Measurements from ENCODE around the gene FEM1B.

FEM1B gene

GRCh38 chr15:68290715-68291114 lies 13.2 kb downstream of the FEM1B start:
- Histone ChIP-seq H3K9me3 (ENCODE audit: control insufficient read depth, low read length) (no peaks in the 10 kb centered on the region), H3K27me3 (replicated peaks; ENCODE audit: control insufficient read depth, insufficient read depth, low read length) (no peaks in the 10 kb centered on the region), H3K36me3 (ENCODE audit: control insufficient read depth, insufficient read depth, low read length, severe bottlenecking) (peaks cover 32% of the 10 kb centered on the region), H3K4me1 (ENCODE audit: control insufficient read depth, insufficient read depth, low read length) (peaks cover 38% of the 10 kb centered on the region), H3K9ac (ENCODE audit: low read length) (no peak overlapping the region), H3K4me3 (ENCODE audit: low read length) (no peak overlapping the region)
- DNase-seq (ENCODE audit: low read depth) = no peak

GRCh38 chr15:68292157-68292781 lies 14.7 kb downstream of the FEM1B start:
- H3K36me3 ChIP-seq (ENCODE audit: control insufficient read depth, insufficient read depth, low read length, severe bottlenecking) = peaks cover 32% of the 10 kb centered on the region

GRCh38 chr15:68292967-68293366 lies 15.4 kb downstream of the FEM1B start:
- DNase-seq (ENCODE audit: low read depth) = no peak
- H3K27me3 ChIP-seq (replicated peaks; ENCODE audit: control insufficient read depth, insufficient read depth, low read length) = no peaks in the 10 kb centered on the region
- no peak overlapping the region for H3K4me3 ChIP-seq (ENCODE audit: low read length)
- no peak overlapping the region for H3K9ac ChIP-seq (ENCODE audit: low read length)
- no peaks in the 10 kb centered on the region for H3K9me3 ChIP-seq (ENCODE audit: control insufficient read depth, low read length)
- H3K4me1 ChIP-seq (ENCODE audit: control insufficient read depth, insufficient read depth, low read length) = peaks cover 36% of the 10 kb centered on the region
- H3K36me3 ChIP-seq (ENCODE audit: control insufficient read depth, insufficient read depth, low read length, severe bottlenecking) = peaks cover 32% of the 10 kb centered on the region

More at GRCh38 chr15:68292157-68292781, 14.7 kb downstream of the FEM1B start:
- no peaks in the 10 kb centered on the region for H3K9me3 ChIP-seq (ENCODE audit: control insufficient read depth, low read length)
- H3K9ac ChIP-seq (ENCODE audit: low read length) = no peak overlapping the region
- no peaks in the 10 kb centered on the region for H3K27me3 ChIP-seq (replicated peaks; ENCODE audit: control insufficient read depth, insufficient read depth, low read length)
- no peak for DNase-seq (ENCODE audit: low read depth)
- H3K4me1 ChIP-seq (ENCODE audit: control insufficient read depth, insufficient read depth, low read length) = peaks cover 30% of the 10 kb centered on the region
- H3K4me3 ChIP-seq (ENCODE audit: low read length) = no peak overlapping the region

DNA sequence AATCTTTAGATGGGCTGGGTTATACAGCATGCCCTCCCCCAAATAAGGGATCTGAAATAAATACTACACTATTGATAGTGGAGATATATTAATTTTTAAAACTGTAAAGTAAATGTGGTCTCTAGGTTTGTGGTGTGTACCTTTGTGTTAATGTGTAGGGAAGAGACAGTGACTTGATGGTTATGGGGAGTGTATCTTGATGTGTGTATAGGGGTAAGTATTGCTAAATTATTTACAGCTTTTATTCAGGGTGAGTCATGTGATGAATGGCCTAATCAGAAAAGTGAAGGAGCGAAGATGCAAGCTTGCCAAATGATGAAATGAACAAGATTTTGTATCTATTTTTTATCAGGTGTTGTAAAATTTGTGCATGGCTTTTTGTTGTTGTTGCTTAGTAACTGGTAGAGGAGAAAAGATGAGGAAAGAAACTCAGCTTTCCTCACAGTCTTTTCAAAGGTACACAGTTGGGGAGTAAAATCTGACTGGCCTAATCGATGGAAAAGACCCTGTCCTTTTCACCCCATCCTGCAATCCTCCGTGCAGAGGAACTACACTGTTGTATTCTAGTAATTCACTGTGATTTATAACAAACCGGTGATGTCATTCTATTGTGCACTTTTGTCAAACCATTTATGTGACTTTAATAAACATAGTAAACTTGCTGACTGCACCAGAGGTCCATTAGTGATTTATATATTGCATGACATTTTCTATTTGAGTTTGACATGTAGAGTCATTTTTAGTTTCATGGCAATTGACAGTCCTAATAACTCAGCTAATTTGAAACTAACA lies 17.7 kb downstream of the FEM1B start:
- DNase-seq (ENCODE audit: low read depth) = no peak
- Histone ChIP-seq H3K9ac (ENCODE audit: low read length) (no peak overlapping the region), H3K9me3 (ENCODE audit: control insufficient read depth, low read length) (no peaks in the 10 kb centered on the region), H3K4me3 (ENCODE audit: low read length) (no peak overlapping the region), H3K4me1 (ENCODE audit: control insufficient read depth, insufficient read depth, low read length) (peaks cover 45% of the 10 kb centered on the region), H3K36me3 (ENCODE audit: control insufficient read depth, insufficient read depth, low read length, severe bottlenecking) (peaks cover 23% of the 10 kb centered on the region), H3K27me3 (replicated peaks; ENCODE audit: control insufficient read depth, insufficient read depth, low read length) (no peaks in the 10 kb centered on the region)

DNA sequence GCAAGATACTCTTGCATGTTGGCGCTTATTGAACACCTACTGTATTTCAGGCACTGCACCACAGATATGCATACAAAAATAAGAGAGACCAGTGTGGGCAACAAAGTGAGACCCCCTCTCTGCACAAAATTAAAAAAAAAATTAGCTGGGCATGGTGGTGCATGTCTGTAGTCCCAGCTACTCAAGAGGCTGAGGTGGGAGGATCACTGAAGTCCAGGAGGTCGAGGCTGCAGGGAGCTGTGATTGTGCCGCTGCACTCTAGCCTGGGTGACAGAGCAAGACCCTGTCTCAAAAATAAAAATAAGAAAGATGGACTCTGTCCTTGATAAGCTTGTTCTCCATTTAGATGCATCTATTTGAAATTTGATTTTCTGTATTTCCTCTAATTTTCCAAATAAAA lies 20.8 kb downstream of the FEM1B start:
- peaks cover 46% of the 10 kb centered on the region for H3K4me1 ChIP-seq (ENCODE audit: control insufficient read depth, insufficient read depth, low read length)
- no peak for DNase-seq (ENCODE audit: low read depth)
- H3K9ac ChIP-seq (ENCODE audit: low read length) = peak overlapping the region; percentile 68
- peaks cover 7% of the 10 kb centered on the region for H3K36me3 ChIP-seq (ENCODE audit: control insufficient read depth, insufficient read depth, low read length, severe bottlenecking)
- H3K9me3 ChIP-seq (ENCODE audit: control insufficient read depth, low read length) = no peaks in the 10 kb centered on the region
- no peaks in the 10 kb centered on the region for H3K27me3 ChIP-seq (replicated peaks; ENCODE audit: control insufficient read depth, insufficient read depth, low read length)
- peak overlapping the region; percentile 72 for H3K4me3 ChIP-seq (ENCODE audit: low read length)

GRCh38 chr15:68298882-68299381 lies 21.4 kb downstream of the FEM1B start:
- Histone ChIP-seq H3K9me3 (ENCODE audit: control insufficient read depth, low read length) (no peaks in the 10 kb centered on the region), H3K4me3 (ENCODE audit: low read length) (peak overlapping the region; percentile 72), H3K27me3 (replicated peaks; ENCODE audit: control insufficient read depth, insufficient read depth, low read length) (no peaks in the 10 kb centered on the region), H3K36me3 (ENCODE audit: control insufficient read depth, insufficient read depth, low read length, severe bottlenecking) (peaks cover 5% of the 10 kb centered on the region), H3K4me1 (ENCODE audit: control insufficient read depth, insufficient read depth, low read length) (peaks cover 46% of the 10 kb centered on the region), H3K9ac (ENCODE audit: low read length) (peak overlapping the region; percentile 68)
- DNase-seq (ENCODE audit: low read depth) = peak; percentile 44

- H3K4me3 ChIP-seq (ENCODE audit: low read length) = peak overlapping the region; percentile 72
- H3K36me3 ChIP-seq (ENCODE audit: control insufficient read depth, insufficient read depth, low read length, severe bottlenecking) = peaks cover 5% of the 10 kb centered on the region
- no peak for DNase-seq (ENCODE audit: low read depth)
- H3K27me3 ChIP-seq (replicated peaks; ENCODE audit: control insufficient read depth, insufficient read depth, low read length) = no peaks in the 10 kb centered on the region
- H3K4me1 ChIP-seq (ENCODE audit: control insufficient read depth, insufficient read depth, low read length) = peaks cover 45% of the 10 kb centered on the region
- H3K9ac ChIP-seq (ENCODE audit: low read length) = peak overlapping the region; percentile 68
- no peaks in the 10 kb centered on the region for H3K9me3 ChIP-seq (ENCODE audit: control insufficient read depth, low read length)
These were observed 21.9 kb downstream of the FEM1B start for GRCh38 chr15:68299436-68299835.

- no peak overlapping the region for H3K4me3 ChIP-seq (ENCODE audit: low read length)
- no peak for DNase-seq (ENCODE audit: low read depth)
- H3K4me1 ChIP-seq (ENCODE audit: control insufficient read depth, insufficient read depth, low read length) = peaks cover 36% of the 10 kb centered on the region
- no peaks in the 10 kb centered on the region for H3K27me3 ChIP-seq (replicated peaks; ENCODE audit: control insufficient read depth, insufficient read depth, low read length)
- H3K9me3 ChIP-seq (ENCODE audit: control insufficient read depth, low read length) = no peaks in the 10 kb centered on the region
- H3K36me3 ChIP-seq (ENCODE audit: control insufficient read depth, insufficient read depth, low read length, severe bottlenecking) = peaks cover 5% of the 10 kb centered on the region
- no peak overlapping the region for H3K9ac ChIP-seq (ENCODE audit: low read length)
These were observed 22.8 kb downstream of the FEM1B start for GRCh38 chr15:68300115-68300940.

DNA sequence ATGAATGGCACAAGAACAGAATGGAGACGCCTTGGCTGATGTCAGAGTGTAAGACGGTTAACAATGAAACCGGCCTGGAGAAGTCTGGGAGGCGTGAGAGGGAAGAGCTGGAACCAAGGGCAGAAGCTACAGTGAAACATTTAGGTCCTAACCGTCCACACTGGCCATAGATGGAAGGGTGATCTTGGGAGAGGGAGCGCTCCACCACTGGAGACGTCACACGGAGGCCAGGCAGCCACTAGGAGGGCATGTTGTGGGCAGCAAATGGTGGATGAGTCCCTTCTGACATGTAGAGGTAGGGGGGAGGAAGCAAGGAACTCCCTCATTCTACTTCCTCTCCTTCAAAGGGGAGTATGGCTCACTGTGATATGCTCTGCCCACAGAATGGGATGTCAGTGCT lies 23.8 kb downstream of the FEM1B start:
- Histone ChIP-seq H3K4me3 (ENCODE audit: low read length) (no peak overlapping the region), H3K36me3 (ENCODE audit: control insufficient read depth, insufficient read depth, low read length, severe bottlenecking) (peaks cover 5% of the 10 kb centered on the region), H3K4me1 (ENCODE audit: control insufficient read depth, insufficient read depth, low read length) (peaks cover 29% of the 10 kb centered on the region), H3K9ac (ENCODE audit: low read length) (no peak overlapping the region), H3K9me3 (ENCODE audit: control insufficient read depth, low read length) (no peaks in the 10 kb centered on the region), H3K27me3 (replicated peaks; ENCODE audit: control insufficient read depth, insufficient read depth, low read length) (no peaks in the 10 kb centered on the region)
- no peak for DNase-seq (ENCODE audit: low read depth)

DNA sequence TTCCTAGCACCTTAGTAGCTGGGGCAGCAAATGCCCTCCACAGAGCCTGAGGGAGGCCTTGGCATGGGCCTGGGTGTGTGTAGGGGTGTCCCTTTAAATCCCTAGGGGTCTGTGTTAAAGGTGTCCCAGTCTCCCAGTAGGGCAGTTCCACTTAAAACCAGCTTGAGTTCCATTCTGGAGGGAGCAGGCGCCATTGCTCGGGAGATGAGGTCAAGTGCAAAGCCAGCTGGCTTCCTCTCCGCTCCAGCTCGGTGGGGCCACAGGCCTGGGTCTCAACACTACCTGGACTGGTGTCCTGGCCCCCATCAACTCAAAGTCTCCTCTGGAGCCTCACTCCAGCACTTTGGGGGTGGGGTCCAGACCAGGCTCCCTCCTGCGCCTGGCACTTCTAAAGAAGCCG lies 25.2 kb downstream of the FEM1B start:
- peaks cover 29% of the 10 kb centered on the region for H3K4me1 ChIP-seq (ENCODE audit: control insufficient read depth, insufficient read depth, low read length)
- H3K36me3 ChIP-seq (ENCODE audit: control insufficient read depth, insufficient read depth, low read length, severe bottlenecking) = peaks cover 5% of the 10 kb centered on the region
- DNase-seq (ENCODE audit: low read depth) = no peak
- H3K9me3 ChIP-seq (ENCODE audit: control insufficient read depth, low read length) = no peaks in the 10 kb centered on the region
- H3K4me3 ChIP-seq (ENCODE audit: low read length) = no peak overlapping the region
- H3K27me3 ChIP-seq (replicated peaks; ENCODE audit: control insufficient read depth, insufficient read depth, low read length) = no peaks in the 10 kb centered on the region
- H3K9ac ChIP-seq (ENCODE audit: low read length) = no peak overlapping the region

GRCh38 chr15:68303134-68303533 lies 25.6 kb downstream of the FEM1B start:
- peaks cover 5% of the 10 kb centered on the region for H3K36me3 ChIP-seq (ENCODE audit: control insufficient read depth, insufficient read depth, low read length, severe bottlenecking)
- DNase-seq (ENCODE audit: low read depth) = no peak
- no peak overlapping the region for H3K9ac ChIP-seq (ENCODE audit: low read length)
- no peaks in the 10 kb centered on the region for H3K9me3 ChIP-seq (ENCODE audit: control insufficient read depth, low read length)
- H3K27me3 ChIP-seq (replicated peaks; ENCODE audit: control insufficient read depth, insufficient read depth, low read length) = no peaks in the 10 kb centered on the region
- H3K4me3 ChIP-seq (ENCODE audit: low read length) = no peak overlapping the region
- peaks cover 25% of the 10 kb centered on the region for H3K4me1 ChIP-seq (ENCODE audit: control insufficient read depth, insufficient read depth, low read length)
